ENCODE measurements around the gene RNF141.

RNF141 gene

DNA sequence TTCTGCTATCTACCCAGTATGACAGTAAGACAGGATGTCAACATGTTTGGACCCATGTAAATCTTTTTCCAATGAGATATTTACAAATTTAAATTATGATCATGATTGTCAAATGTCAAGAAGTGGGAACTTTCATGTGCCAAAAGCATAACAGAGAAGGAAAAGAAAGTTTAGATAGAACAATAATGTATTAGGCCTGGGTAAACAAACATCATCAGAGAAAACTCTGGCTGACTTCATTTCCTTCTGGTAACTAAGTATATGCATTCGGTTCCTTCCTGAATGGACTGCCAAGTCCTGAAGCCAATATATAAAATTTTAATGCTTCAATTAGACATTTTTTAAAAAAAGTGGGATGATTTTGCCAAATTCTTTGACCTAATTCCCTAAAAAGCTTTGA lies 16.5 kb downstream of the RNF141 start:
- H3K4me1 Mint-ChIP-seq (ENCODE audit: low read depth): peaks cover 15% of the 10 kb centered on the region
- H3K27me3 Mint-ChIP-seq (ENCODE audit: low read depth): no peaks in the 10 kb centered on the region
- H3K4me3 Mint-ChIP-seq: no peak overlapping the region
- no peak overlapping the region for H3K27ac Mint-ChIP-seq
- no peaks in the 10 kb centered on the region for H3K9me3 Mint-ChIP-seq
- DNase-seq (ENCODE audit: low spot score): no peak
- peaks cover 28% of the 10 kb centered on the region for H3K36me3 Mint-ChIP-seq (ENCODE audit: low read depth)

GRCh38 chr11:10522921-10523320 lies 18.1 kb downstream of the RNF141 start:
- H3K4me3 Mint-ChIP-seq: no peak overlapping the region
- H3K9me3 Mint-ChIP-seq: no peaks in the 10 kb centered on the region
- H3K27me3 Mint-ChIP-seq (ENCODE audit: low read depth): no peaks in the 10 kb centered on the region
- peaks cover 25% of the 10 kb centered on the region for H3K36me3 Mint-ChIP-seq (ENCODE audit: low read depth)
- no peak for DNase-seq (ENCODE audit: low spot score)
- H3K27ac Mint-ChIP-seq: no peak overlapping the region
- H3K4me1 Mint-ChIP-seq (ENCODE audit: low read depth): peaks cover 15% of the 10 kb centered on the region

GRCh38 chr11:10522276-10522675 lies 18.7 kb downstream of the RNF141 start:
- no peaks in the 10 kb centered on the region for H3K9me3 Mint-ChIP-seq
- peaks cover 11% of the 10 kb centered on the region for H3K4me1 Mint-ChIP-seq (ENCODE audit: low read depth)
- no peaks in the 10 kb centered on the region for H3K27me3 Mint-ChIP-seq (ENCODE audit: low read depth)
- H3K36me3 Mint-ChIP-seq (ENCODE audit: low read depth): peaks cover 21% of the 10 kb centered on the region
- DNase-seq (ENCODE audit: low spot score): no peak
- H3K4me3 Mint-ChIP-seq: no peak overlapping the region
- no peak overlapping the region for H3K27ac Mint-ChIP-seq

- Mint-ChIP-seq H3K27ac (no peak overlapping the region), H3K4me1 (ENCODE audit: low read depth) (peaks cover 1% of the 10 kb centered on the region), H3K9me3 (no peaks in the 10 kb centered on the region), H3K36me3 (ENCODE audit: low read depth) (peaks cover 15% of the 10 kb centered on the region), H3K27me3 (ENCODE audit: low read depth) (no peaks in the 10 kb centered on the region), H3K4me3 (no peak overlapping the region)
- no peak for DNase-seq (ENCODE audit: low spot score)
Observed at GRCh38 chr11:10520562-10520961, 20.4 kb downstream of the RNF141 start.

GRCh38 chr11:10519630-10520029 lies 21.4 kb downstream of the RNF141 start:
- Mint-ChIP-seq H3K4me1 (ENCODE audit: low read depth) (peaks cover 1% of the 10 kb centered on the region), H3K27ac (no peak overlapping the region), H3K9me3 (no peaks in the 10 kb centered on the region), H3K4me3 (no peak overlapping the region), H3K36me3 (ENCODE audit: low read depth) (peaks cover 15% of the 10 kb centered on the region), H3K27me3 (ENCODE audit: low read depth) (no peaks in the 10 kb centered on the region)
- no peak for DNase-seq (ENCODE audit: low spot score)

- Mint-ChIP-seq H3K4me1 (ENCODE audit: low read depth) (peaks cover 1% of the 10 kb centered on the region), H3K36me3 (ENCODE audit: low read depth) (peaks cover 16% of the 10 kb centered on the region), H3K4me3 (no peak overlapping the region)
Observed at GRCh38 chr11:10518891-10519290, 22.1 kb downstream of the RNF141 start.

GRCh38 chr11:10518123-10518522 lies 22.9 kb downstream of the RNF141 start:
- no peaks in the 10 kb centered on the region for H3K4me1 Mint-ChIP-seq (ENCODE audit: low read depth)
- H3K36me3 Mint-ChIP-seq (ENCODE audit: low read depth): peaks cover 15% of the 10 kb centered on the region
- H3K9me3 Mint-ChIP-seq: no peaks in the 10 kb centered on the region
- H3K27ac Mint-ChIP-seq: no peak overlapping the region
- no peak overlapping the region for H3K4me3 Mint-ChIP-seq
- DNase-seq (ENCODE audit: low spot score): no peak
- no peaks in the 10 kb centered on the region for H3K27me3 Mint-ChIP-seq (ENCODE audit: low read depth)

More at GRCh38 chr11:10518891-10519290, 22.1 kb downstream of the RNF141 start:
- Mint-ChIP-seq H3K9me3 (no peaks in the 10 kb centered on the region), H3K27me3 (ENCODE audit: low read depth) (no peaks in the 10 kb centered on the region), H3K27ac (no peak overlapping the region)
- DNase-seq (ENCODE audit: low spot score): no peak

- no peaks in the 10 kb centered on the region for H3K9me3 Mint-ChIP-seq
- H3K27me3 Mint-ChIP-seq (ENCODE audit: low read depth): no peaks in the 10 kb centered on the region
- H3K36me3 Mint-ChIP-seq (ENCODE audit: low read depth): peaks cover 14% of the 10 kb centered on the region
- no peak for DNase-seq (ENCODE audit: low spot score)
- no peaks in the 10 kb centered on the region for H3K4me1 Mint-ChIP-seq (ENCODE audit: low read depth)
- no peak overlapping the region for H3K4me3 Mint-ChIP-seq
- no peak overlapping the region for H3K27ac Mint-ChIP-seq
Observed at GRCh38 chr11:10515418-10515817, 25.6 kb downstream of the RNF141 start.

DNA sequence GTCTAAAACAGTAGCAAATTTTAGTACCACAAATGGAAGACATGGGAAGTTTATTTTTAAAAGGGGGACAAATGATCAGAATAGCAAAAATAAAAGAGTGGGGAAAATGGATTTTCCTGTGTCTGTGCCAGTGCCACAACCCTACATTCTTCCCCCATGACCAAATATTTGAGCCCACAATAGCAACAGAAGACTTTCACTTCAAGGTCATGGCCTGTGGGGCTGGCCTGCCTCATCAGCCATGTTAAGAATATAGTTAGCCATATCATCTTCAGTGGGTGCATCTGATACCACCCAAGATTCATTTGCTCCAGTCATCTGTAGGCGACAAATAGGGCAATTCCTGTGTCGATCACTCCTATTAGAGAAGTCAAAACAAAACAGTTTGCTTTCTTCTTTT lies 26.3 kb downstream of the RNF141 start:
- H3K9me3 Mint-ChIP-seq: no peaks in the 10 kb centered on the region
- no peaks in the 10 kb centered on the region for H3K27me3 Mint-ChIP-seq (ENCODE audit: low read depth)
- H3K27ac Mint-ChIP-seq: no peak overlapping the region
- H3K4me3 Mint-ChIP-seq: no peak overlapping the region
- peaks cover 14% of the 10 kb centered on the region for H3K36me3 Mint-ChIP-seq (ENCODE audit: low read depth)
- DNase-seq (ENCODE audit: low spot score): no peak
- no peaks in the 10 kb centered on the region for H3K4me1 Mint-ChIP-seq (ENCODE audit: low read depth)

DNA sequence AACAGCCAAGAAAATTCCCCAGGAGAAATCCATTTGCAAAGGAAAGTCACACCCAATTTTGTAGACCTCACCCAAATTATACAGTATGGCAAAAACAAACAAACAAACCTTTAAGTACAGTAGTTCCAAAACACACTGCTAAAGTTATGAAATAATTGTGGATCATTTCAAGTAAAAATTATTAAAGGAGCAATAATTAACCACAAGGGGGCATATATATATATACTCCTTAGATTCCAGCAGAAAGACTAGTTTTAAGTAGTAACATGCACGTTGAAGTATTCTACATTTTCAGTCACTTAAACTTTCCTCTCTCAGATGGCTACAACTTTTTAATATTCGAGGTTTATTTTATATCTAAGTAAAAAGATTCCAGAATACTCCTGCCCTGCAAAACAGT lies 26.8 kb downstream of the RNF141 start:
- no peaks in the 10 kb centered on the region for H3K27me3 Mint-ChIP-seq (ENCODE audit: low read depth)
- no peaks in the 10 kb centered on the region for H3K4me1 Mint-ChIP-seq (ENCODE audit: low read depth)
- H3K9me3 Mint-ChIP-seq: no peaks in the 10 kb centered on the region
- H3K4me3 Mint-ChIP-seq: no peak overlapping the region
- H3K36me3 Mint-ChIP-seq (ENCODE audit: low read depth): peaks cover 14% of the 10 kb centered on the region
- DNase-seq (ENCODE audit: low spot score): no peak
- H3K27ac Mint-ChIP-seq: no peak overlapping the region

- peaks cover 18% of the 10 kb centered on the region for H3K36me3 Mint-ChIP-seq (ENCODE audit: low read depth)
- H3K4me1 Mint-ChIP-seq (ENCODE audit: low read depth): no peaks in the 10 kb centered on the region
- no peak overlapping the region for H3K4me3 Mint-ChIP-seq
- no peaks in the 10 kb centered on the region for H3K9me3 Mint-ChIP-seq
- no peak overlapping the region for H3K27ac Mint-ChIP-seq
- no peak for DNase-seq (ENCODE audit: low spot score)
- no peaks in the 10 kb centered on the region for H3K27me3 Mint-ChIP-seq (ENCODE audit: low read depth)
Observed at GRCh38 chr11:10511181-10511621, 29.8 kb downstream of the RNF141 start.

- Mint-ChIP-seq H3K4me3 (no peak overlapping the region), H3K4me1 (ENCODE audit: low read depth) (no peaks in the 10 kb centered on the region), H3K36me3 (ENCODE audit: low read depth) (peaks cover 36% of the 10 kb centered on the region), H3K9me3 (no peaks in the 10 kb centered on the region), H3K27ac (no peak overlapping the region), H3K27me3 (ENCODE audit: low read depth) (no peaks in the 10 kb centered on the region)
- no peak for DNase-seq (ENCODE audit: low spot score)
Observed at GRCh38 chr11:10506008-10506370, 35.0 kb downstream of the RNF141 start.

DNA sequence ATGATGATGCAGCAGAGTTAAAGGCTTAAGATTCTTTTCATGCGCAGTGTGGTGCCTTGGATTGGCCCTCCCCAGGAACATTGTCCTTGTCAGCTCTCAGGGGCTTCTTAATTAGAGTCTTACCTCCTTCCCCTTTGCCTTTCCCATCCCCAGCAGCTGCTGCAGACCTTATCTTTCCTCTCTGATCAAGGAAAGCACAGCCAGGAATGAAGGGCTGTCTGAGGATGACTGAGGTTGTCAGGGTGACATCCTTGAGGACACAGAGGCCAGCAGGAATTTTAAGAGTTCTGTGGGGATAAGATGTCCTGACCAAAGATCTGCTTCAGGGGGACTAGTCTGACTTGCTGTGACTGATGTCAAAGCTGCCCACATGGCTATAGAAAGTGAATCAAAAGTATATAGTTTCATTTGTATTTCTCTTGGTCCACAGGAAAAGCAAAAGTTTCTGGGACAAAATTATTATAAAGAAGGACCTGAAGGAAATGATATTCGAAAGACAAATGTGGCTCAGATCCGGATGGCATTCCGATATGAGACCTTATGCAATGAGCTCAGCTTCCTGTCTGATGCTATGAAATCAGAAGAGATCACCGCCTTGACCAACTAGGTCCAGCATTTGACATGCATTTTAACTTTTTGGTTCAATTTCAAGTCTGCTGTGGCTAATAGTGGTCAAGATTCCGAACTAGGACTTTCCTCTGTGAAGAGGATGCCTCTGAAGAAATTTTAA lies 35.5 kb downstream of the RNF141 start:
- Mint-ChIP-seq H3K27ac (no peak overlapping the region), H3K36me3 (ENCODE audit: low read depth) (peaks cover 36% of the 10 kb centered on the region), H3K27me3 (ENCODE audit: low read depth) (no peaks in the 10 kb centered on the region), H3K4me3 (no peak overlapping the region), H3K4me1 (ENCODE audit: low read depth) (no peaks in the 10 kb centered on the region), H3K9me3 (no peaks in the 10 kb centered on the region)
- DNase-seq (ENCODE audit: low spot score): no peak

DNA sequence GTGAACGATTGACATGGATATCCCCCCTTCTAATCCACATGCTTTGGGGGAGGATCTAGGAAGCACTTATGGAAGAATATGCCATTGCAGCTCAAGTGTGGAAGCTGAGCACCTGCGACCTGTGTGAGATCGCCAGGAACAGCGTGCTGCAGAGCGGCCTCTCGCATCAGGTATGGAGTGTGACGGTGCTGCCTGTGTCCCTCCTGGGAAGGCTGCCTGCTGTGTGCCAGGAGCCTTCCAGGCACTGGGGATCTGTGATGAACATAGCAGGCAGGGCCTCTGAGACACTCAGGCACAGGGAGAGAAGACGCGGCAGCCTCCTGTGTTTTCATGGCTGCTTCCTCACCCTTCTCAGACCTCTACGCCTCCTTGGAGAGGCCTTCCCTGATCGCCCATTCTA lies 36.5 kb downstream of the RNF141 start:
- Mint-ChIP-seq H3K27me3 (ENCODE audit: low read depth) (no peaks in the 10 kb centered on the region), H3K4me1 (ENCODE audit: low read depth) (no peaks in the 10 kb centered on the region), H3K27ac (no peak overlapping the region), H3K9me3 (no peaks in the 10 kb centered on the region), H3K36me3 (ENCODE audit: low read depth) (peaks cover 42% of the 10 kb centered on the region), H3K4me3 (no peak overlapping the region)
- no peak for DNase-seq (ENCODE audit: low spot score)

All from T-helper 2 cell treated with Interferon-gamma antibody and Interleukin-4, amounts not matched to agents 5 μg/mL and 100 μg/mL, for 36 hours (primary cell).